HG02938 (cell line): ENCODE measurements around the gene GSTM3.
"Not testable (repeated sequence)": the region's sequence is repeated elsewhere in the genome, so short reads cannot be mapped to it uniquely, and the experiment has no call there.

Experiments used
- ATAC-seq: cut with Tn5 transposase; IDR thresholded peaks from one replicate; pipeline ENCODE4 v1.9.1; 2021; ENCODE audit warnings: mild to moderate bottlenecking, moderate library complexity; ENCODE audit not compliant: unreplicated experiment

Gene GSTM3

DNA sequence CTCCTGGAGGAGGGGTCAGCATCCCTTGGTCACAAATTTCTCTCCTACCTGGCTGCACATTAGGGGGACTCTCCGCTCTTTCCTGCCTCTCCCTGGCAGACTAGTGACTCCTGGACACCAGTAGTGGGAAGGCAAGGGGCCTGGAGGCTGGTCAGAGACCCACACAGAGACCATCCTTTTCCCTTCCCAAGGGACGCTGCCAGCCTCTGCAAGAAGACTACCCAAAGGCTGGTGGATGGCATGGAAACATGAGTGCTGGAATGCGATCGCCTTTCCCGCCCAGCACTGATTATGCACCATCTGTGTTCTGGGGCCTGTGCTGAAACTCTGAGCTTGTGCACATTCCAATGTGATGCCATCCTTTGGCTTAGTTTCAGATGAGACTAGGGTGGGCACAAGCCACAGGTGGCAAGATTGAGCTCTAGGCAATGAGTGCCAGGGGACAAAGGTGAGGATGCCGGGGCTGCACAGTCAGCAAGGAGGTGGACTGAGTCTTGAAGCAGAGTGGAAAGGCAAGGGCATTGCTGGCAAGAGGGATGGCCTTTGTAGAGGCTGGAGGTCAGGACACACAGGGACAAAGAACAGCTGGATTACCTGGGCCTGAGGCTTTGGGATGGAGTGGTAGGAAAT lies 35.5 kb upstream of the GSTM3 start:
- no peak for ATAC-seq

- no peak for ATAC-seq
These were observed 34.6 kb upstream of the GSTM3 start for GRCh38 chr1:109775398-109775797.

DNA sequence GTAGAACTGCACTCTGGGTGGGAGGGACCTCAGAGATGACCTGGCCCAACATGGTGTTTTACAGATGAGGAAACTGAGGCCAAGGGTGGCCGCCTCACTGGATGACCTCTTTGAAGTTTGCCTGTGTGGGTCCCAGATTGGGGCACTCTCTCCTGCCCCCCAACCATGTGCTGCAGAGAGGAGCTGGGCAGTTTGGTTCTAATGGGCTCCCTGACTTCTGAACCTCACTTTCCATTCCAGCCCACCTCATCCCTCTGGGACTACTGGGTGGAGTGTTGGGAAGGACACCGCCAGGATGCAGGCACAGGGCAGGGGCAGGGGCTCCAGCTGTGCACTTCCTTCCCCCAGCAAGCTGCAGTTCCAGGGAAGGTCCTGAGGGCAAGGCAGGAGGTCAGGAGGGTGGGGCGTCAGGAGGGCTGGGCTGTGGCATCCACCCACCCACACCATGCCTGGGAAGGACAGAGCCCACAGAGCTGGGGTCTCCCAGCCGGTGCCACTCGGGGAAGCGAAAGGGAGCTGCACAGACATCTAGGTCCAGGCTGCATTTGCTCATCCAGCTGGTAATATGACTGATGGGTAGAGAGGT lies 33.2 kb upstream of the GSTM3 start:
- no peak for ATAC-seq

DNA sequence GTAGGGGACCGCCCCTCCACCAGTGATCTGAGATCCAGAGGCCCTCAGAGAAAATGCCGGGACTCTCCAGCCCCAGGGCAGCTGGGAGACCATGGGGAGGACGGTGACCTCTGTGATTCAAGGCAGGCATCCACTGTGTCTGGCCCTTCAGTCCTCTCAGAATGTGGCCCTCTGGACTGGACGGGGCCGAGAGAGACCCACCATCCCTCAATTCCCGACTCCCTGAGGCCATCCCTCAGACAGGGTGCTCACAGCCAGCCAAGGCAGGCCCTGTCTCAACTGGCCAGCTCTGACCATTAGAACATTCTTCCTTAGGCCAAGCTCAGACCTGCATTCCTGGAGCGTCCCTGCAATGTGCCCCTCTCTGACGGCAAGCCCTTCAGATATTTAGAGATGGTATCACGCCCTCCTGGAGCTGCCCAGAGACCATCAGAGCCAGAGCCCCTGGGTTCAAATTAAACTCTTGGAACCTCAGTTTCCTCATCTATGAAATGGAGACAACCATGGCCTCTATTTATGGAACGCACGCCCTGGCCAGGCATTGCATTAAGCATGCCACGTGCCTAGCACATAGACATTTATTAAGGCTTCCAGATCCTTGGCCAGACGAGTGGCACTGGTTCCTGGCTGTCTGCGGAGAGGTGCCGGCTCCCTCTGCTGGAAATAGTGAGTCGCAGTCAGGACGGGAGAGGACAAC lies 32.5 kb upstream of the GSTM3 start:
- ATAC-seq: peak; percentile 74

GRCh38 chr1:109772658-109773202 lies 31.9 kb upstream of the GSTM3 start:
- no peak for ATAC-seq

DNA sequence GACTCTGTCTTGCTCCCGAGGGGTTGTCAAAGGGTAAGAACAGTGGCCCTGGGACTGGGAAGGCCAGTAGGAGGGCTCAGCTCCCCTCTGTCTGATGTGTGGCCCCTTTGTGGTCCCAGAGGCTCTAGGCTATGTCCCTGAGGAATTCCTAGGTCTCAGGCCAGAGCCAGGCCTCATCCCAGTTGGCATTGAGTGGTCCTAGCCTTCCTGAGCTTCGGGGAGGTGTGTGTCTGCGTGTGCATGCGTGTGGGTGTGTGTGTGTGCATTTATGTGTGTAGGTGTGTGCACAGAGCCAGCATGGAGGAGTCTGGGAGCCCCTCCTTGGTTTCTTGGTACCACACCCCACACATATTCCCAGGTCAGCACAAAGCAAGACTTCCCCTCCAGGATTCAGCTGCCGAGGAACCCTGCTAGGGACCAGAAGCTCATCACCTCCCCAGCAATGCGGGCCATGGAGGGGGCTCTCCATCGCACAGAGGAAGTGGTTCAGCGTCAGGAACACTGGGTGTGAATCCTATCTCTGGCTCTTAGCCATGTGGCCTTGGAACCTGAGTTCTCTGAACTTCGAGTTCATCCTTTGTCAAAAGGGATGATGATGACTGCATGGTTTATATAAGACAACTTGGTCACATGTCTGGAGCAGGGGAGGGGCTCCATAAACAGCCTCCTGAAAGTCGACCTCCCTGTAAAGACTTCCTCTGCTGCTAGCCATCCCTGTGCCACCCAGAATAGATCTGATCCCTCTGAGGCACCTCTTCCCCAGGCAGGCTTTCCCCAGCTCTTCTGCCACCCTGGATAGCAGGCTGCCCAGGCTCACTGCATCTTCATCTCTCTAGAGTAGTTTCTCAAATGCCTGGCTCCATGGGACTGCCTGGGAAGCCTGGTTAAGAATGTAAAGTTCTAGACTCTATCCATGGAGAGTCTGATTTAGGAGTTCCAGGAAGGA lies 31.1 kb upstream of the GSTM3 start:
- ATAC-seq: no peak

DNA sequence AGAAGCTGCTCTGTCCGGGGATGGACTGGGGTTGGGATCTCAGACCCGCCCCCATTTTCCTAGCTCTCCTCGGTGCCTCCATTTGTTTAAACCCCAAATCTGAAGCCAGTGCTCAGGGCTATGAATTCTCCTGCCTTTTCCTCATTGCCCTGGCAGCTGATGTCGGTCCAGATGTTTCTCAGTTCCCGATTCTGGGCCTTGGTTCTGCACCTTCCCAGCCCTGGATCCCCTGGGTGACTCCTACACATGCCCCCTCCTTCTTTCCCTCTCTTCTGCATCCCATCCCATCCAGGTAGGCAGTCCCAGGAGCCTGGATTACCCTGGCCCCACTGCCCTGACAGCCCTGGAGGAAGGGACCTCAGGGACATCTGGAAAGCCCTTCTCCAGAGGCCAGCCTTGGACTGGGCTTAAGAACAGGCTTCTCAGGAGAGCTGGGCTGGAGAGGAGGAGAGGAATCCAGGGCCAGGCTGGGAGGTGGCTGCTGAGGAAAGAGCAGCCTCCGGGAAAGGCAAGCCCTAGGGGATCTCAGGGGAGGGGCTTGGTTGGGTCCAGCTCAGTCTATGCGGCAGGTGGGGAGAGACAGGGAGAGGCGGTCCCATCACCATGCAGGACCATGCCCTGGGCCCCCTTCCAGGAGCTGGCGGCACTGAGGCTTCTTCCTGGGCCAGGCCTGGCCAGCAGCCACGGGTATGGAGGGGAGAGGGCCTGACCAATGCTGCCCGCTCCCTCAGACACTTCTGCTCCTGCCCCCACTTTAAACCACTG lies 29.7 kb upstream of the GSTM3 start:
- ATAC-seq: no peak

GRCh38 chr1:109769330-109770078 lies 28.7 kb upstream of the GSTM3 start:
- ATAC-seq: no peak

DNA sequence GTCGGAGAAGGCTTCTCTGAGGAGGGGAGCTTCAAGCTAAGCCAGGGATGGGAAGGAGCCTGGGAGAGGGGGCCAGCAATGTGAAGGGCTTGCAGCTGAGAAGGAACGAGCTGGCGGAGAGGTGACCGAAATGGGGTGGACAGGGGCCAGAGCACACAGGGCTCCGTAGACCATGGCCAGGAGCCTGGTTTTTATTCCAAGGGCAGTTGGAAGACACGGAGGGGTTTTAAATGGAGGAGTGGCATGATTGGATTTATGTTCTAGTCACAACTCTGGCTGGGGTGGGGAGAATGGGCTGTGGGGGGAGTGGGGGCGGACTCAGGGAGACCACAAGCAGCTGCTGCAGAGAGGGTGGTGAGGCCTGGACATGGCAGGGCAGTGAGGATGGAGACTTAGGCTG lies 28.0 kb upstream of the GSTM3 start:
- ATAC-seq: no peak

DNA sequence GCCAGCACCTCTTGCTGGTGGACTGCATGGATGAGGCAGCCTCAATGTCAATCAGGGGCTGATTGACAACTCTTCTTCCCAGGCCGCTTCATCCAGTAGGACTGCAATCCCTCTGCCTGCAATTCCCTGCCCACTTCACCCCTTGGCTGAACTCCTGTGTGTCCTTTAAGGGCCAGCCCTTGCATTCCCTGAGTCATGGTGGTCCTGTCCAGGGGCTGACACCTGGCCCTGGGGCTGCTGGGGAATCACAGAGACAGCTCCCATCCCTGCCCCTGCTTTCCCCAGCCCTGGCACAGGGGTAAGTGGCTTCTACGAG lies 27.5 kb upstream of the GSTM3 start:
- no peak for ATAC-seq

GRCh38 chr1:109767637-109768334 lies 26.9 kb upstream of the GSTM3 start:
- ATAC-seq: no peak

DNA sequence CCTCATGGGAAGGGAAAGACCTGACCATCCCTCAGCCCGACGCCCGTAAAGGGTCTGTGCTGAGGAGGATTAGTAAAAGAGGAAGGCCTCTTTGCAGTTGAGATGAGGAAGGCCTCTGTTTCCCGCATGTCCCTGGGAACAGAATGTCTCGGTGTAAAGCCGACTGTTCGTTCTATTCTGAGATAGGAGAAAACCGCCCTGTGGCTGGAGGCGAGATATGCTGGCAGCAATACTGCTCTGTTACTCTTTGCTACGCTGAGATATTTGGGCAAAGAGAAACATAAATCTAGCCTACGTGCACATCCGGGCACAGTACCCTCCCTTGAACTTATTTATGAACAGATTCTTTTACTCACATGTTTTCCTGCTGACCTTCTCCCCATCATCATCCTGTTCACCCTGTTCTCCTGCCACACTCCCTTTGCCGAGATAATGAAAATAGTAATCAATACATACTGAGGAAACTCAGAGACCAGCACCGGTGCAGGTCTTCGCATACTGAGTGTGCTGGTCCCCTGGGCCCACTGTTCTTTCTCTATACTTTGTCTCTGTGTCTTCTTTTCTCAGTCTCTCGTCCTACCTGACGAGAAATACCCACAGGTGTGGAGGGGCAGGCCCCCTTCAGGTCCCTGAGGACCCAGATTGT lies 26.3 kb upstream of the GSTM3 start:
- ATAC-seq: not testable (repeated sequence)

GRCh38 chr1:109765896-109766615 lies 25.2 kb upstream of the GSTM3 start:
- ATAC-seq: no peak

DNA sequence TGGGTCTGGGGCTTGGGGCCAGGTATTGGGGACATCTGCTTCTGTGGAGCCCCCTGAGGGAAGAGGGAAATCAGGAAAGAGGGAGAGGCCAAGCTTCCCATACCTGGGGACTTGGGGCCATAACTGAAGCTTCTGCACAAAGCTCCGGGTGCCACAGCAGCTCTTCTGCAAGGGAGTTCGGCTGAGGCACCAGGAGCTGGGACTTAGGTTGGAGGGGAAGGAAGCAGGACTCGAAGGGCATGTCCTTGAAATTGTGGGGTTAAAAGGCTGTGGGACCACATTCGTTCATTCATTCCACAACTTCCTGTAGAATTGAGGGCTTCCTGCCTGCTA lies 24.6 kb upstream of the GSTM3 start:
- no peak for ATAC-seq

GRCh38 chr1:109764561-109765482 lies 24.0 kb upstream of the GSTM3 start:
- no peak for ATAC-seq

DNA sequence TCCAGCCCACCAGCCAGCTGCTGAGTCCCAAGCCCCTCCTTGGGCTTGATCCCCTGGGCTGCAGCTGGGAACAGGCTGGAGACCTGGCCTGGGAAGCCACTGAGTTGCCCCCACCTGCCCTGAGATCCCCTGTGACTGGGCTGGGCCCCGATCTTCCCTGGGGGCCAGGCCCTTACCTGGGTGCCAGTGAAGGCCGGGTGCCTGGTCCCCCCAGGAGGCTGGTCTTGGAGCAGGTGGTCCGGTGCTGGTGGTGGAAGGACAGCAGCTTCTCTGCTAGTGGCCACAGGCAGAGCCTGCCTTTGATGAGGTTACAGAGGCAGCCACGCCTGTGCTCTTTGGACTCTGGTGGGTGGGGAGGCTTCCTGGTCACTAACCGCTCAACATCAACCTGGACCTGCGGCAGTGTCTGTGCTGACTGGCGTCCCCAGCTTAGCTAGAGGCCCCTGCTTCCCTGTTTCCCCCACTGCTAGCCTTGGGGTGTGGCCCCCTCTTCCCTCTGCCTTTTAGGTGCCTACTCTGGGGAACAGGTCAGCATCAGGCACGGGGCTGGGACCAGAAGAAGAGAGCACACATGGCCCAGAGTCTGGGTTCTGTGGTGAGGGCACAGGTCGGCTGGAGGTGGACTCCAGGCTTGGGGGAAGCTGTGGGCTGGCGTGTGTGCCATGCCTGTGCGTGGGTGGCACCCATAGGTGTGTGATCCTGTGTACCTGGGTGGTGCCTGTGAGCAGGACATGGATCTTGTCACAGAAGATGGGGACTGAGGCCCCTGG lies 23.0 kb upstream of the GSTM3 start, which contains the start of gene EPS8L3:
Gene EPS8L3 (minus strand): TSS at position 278 of the 770 bp plus-strand sequence. CDS start 2,174 bp downstream, outside the sequence.
- ATAC-seq: no peak
